HCT116 (cell line): Measurements from ENCODE around the gene VPS11.

ENCODE experiments used
- CEBPB ChIP-seq: IDR thresholded peaks from 2 replicates; pipeline ENCODE4 v1.6.1; 2012; ENCODE audit warnings: low read depth
- EGR1 ChIP-seq: IDR thresholded peaks from 2 replicates; pipeline ENCODE4 v1.6.1; 2012; ENCODE audit warnings: low read depth
- POLR2A ChIP-seq: IDR thresholded peaks from 2 replicates; pipeline ENCODE4 v1.7.0; 2011; ENCODE audit warnings: borderline replicate concordance; ENCODE audit not compliant: insufficient read depth, insufficient read length; ENCODE audit errors: extremely low read depth
- POLR2AphosphoS5 ChIP-seq: IDR thresholded peaks from 2 replicates; pipeline ENCODE4 v1.6.1; 2011; ENCODE audit warnings: mild to moderate bottlenecking, low read depth, low read length, moderate library complexity
- SIN3A ChIP-seq: IDR thresholded peaks from 2 replicates; pipeline ENCODE4 v1.6.1; 2012; ENCODE audit warnings: low read depth
- TCF7L2 ChIP-seq: IDR thresholded peaks from 2 replicates; pipeline ENCODE4 v1.7.0; 2011; ENCODE audit warnings: borderline replicate concordance, inconsistent platforms; ENCODE audit not compliant: insufficient read depth, insufficient read length; ENCODE audit errors: extremely low read depth
- YY1 ChIP-seq: IDR thresholded peaks from 2 replicates; pipeline ENCODE4 v1.6.1; 2011; ENCODE audit warnings: low read length, low read depth, moderate library complexity, mild to moderate bottlenecking; ENCODE audit not compliant: insufficient replicate concordance; ENCODE audit errors: extremely low read depth
- TF ChIP-seq, protein P1 (sequence below), 3 experiments: fragments of 200-600 bp in 1 of 3; sonication (generic) in 1 of 3; IDR thresholded peaks in 2 of 3; conservative IDR thresholded peaks in 1 of 3; 2 replicates each; pipeline ENCODE4 v1.5.1; 2012 to 2017; ENCODE audit warnings: low read depth in 2 of 3, low read length in 2 of 3, antibody characterized with exemption in 1 of 3, borderline replicate concordance in 1 of 3, control low read depth in 1 of 3, mild to moderate bottlenecking in 1 of 3, mixed read lengths in 1 of 3, mixed run types in 1 of 3, moderate library complexity in 1 of 3; ENCODE audit not compliant: insufficient read depth in 1 of 3
- TF ChIP-seq, protein P2 (sequence below): IDR thresholded peaks from 2 replicates; pipeline ENCODE4 v1.6.1; 2011; ENCODE audit warnings: mild to moderate bottlenecking, low read length, moderate library complexity; ENCODE audit not compliant: insufficient replicate concordance; ENCODE audit errors: extremely low read depth
- TF ChIP-seq, protein P3 (sequence below): IDR thresholded peaks from 2 replicates; pipeline ENCODE4 v1.6.1; 2012; ENCODE audit warnings: low read depth

DNA sequence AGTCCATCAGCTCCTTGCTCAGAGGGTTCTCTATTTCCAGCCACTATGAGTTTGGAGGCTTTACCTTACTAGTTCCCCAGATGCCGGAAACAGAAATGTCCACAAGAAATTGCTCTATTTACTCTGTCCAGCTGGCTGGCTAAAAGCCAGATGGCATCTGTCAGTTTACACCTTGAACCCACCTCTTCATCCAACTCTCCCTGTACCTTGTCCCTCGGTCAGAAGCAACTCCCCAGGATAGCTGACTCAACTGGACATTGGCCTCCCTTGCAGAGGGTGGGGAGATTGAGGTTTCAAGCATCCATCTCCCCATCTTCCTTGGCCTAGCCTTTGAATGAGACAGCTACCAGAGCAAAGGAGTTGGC lies 41.2 kb downstream of the VPS11 start:
- TF ChIP-seq POLR2AphosphoS5 (no peak), EGR1 (no peak), CEBPB (no peak), POLR2A (no peak), YY1 (no peak), TCF7L2 (no peak), SIN3A (no peak)
- TF ChIP-seq, protein P1, sequence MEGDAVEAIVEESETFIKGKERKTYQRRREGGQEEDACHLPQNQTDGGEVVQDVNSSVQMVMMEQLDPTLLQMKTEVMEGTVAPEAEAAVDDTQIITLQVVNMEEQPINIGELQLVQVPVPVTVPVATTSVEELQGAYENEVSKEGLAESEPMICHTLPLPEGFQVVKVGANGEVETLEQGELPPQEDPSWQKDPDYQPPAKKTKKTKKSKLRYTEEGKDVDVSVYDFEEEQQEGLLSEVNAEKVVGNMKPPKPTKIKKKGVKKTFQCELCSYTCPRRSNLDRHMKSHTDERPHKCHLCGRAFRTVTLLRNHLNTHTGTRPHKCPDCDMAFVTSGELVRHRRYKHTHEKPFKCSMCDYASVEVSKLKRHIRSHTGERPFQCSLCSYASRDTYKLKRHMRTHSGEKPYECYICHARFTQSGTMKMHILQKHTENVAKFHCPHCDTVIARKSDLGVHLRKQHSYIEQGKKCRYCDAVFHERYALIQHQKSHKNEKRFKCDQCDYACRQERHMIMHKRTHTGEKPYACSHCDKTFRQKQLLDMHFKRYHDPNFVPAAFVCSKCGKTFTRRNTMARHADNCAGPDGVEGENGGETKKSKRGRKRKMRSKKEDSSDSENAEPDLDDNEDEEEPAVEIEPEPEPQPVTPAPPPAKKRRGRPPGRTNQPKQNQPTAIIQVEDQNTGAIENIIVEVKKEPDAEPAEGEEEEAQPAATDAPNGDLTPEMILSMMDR (IDR thresholded peaks at IDR 0.05 in 2 of 3, conservative IDR thresholded peaks at IDR 0.05 in 1 of 3; ENCODE audit: borderline replicate concordance in 1 of 3, insufficient read depth in 1 of 3, low read depth in 2 of 3, low read length in 2 of 3) = no peak
- TF ChIP-seq, protein P2, sequence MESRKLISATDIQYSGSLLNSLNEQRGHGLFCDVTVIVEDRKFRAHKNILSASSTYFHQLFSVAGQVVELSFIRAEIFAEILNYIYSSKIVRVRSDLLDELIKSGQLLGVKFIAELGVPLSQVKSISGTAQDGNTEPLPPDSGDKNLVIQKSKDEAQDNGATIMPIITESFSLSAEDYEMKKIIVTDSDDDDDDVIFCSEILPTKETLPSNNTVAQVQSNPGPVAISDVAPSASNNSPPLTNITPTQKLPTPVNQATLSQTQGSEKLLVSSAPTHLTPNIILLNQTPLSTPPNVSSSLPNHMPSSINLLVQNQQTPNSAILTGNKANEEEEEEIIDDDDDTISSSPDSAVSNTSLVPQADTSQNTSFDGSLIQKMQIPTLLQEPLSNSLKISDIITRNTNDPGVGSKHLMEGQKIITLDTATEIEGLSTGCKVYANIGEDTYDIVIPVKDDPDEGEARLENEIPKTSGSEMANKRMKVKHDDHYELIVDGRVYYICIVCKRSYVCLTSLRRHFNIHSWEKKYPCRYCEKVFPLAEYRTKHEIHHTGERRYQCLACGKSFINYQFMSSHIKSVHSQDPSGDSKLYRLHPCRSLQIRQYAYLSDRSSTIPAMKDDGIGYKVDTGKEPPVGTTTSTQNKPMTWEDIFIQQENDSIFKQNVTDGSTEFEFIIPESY = no peak
- TF ChIP-seq, protein P3, sequence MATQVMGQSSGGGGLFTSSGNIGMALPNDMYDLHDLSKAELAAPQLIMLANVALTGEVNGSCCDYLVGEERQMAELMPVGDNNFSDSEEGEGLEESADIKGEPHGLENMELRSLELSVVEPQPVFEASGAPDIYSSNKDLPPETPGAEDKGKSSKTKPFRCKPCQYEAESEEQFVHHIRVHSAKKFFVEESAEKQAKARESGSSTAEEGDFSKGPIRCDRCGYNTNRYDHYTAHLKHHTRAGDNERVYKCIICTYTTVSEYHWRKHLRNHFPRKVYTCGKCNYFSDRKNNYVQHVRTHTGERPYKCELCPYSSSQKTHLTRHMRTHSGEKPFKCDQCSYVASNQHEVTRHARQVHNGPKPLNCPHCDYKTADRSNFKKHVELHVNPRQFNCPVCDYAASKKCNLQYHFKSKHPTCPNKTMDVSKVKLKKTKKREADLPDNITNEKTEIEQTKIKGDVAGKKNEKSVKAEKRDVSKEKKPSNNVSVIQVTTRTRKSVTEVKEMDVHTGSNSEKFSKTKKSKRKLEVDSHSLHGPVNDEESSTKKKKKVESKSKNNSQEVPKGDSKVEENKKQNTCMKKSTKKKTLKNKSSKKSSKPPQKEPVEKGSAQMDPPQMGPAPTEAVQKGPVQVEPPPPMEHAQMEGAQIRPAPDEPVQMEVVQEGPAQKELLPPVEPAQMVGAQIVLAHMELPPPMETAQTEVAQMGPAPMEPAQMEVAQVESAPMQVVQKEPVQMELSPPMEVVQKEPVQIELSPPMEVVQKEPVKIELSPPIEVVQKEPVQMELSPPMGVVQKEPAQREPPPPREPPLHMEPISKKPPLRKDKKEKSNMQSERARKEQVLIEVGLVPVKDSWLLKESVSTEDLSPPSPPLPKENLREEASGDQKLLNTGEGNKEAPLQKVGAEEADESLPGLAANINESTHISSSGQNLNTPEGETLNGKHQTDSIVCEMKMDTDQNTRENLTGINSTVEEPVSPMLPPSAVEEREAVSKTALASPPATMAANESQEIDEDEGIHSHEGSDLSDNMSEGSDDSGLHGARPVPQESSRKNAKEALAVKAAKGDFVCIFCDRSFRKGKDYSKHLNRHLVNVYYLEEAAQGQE = no peak
